Measurements from ENCODE around the gene CCR5AS.
"Not testable (repeated sequence)": the region's sequence is repeated elsewhere in the genome, so short reads cannot be mapped to it uniquely, and the experiment has no call there.

The CCR5AS gene

DNA sequence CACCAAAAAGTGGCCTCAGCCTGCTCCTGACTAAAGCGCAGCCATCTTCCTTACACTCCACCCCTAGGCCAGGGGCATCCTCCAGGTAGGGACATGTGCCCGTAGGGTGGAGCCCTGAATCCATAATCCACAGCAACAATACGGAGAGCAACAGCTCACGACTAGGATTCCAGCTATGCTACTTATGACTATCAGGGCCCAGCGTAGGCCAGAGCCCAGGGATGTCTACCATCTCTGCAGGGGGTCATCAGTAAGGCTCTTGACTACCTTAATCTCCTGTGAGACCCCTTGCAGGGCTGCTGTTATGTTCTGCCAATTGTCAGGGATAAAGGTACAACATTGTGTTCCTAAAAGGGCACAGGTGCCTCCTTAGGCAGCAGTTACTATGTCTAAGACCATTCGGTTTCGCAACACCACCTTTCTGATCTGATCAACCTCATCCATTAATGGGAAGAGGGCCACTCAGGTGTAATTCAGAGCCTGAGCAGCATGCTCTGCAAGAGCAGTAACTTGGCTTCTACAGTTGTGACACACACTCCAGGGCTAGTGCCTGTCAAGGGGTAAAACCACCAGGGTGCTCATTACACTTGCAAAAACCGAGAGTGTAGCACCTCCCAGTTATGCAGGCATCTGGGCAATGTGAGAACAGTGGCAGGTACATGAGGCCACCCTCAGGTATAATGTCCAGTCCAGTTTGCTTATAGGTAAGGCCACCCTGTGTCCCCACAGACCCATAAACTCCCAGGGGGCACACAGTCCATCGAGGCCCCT is 11.2 kb upstream of the CCR5AS start:
- no peak for TF ChIP-seq ZNF274 (IDR thresholded peaks at IDR 0.05; ENCODE audit: low read depth, low read length)
- H3K4me3 ChIP-seq (ENCODE audit: low read length), result no peak overlapping the region

DNA sequence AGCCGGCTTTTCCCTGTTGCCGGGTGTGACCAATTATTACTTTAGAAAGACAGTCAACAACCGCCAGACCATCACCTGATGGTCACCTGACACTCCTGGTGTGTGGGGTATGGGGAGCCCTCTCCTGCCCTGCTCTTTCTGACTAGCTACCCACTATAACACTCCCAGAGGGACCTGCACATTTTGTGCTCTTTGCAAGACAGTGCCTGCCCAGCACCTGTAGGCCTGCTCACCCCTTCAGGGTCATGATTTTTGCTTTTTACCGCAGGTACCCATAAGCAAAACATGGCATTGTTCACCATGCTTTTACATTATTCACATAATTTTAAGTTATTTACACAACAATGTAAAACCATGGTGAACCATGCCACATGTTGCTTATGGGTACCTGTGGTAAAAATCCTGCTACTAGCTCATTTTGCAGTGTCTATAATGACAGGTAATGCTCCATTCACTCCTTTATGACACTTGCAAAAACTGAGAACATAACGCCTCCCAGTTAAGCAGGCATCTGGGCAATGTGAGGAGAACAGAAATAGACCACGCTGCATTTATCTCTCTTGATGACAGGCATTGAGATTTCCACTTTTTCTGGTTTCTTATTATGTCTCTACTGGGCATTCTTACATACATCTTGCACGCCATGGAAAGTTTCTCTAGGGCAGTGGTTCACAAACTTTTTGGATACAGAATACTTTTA is 10.1 kb upstream of the CCR5AS start:
- TF ChIP-seq ZNF274 (IDR thresholded peaks at IDR 0.05; ENCODE audit: low read depth, low read length), result no peak
- H3K4me3 ChIP-seq (ENCODE audit: low read length), result no peak overlapping the region

DNA sequence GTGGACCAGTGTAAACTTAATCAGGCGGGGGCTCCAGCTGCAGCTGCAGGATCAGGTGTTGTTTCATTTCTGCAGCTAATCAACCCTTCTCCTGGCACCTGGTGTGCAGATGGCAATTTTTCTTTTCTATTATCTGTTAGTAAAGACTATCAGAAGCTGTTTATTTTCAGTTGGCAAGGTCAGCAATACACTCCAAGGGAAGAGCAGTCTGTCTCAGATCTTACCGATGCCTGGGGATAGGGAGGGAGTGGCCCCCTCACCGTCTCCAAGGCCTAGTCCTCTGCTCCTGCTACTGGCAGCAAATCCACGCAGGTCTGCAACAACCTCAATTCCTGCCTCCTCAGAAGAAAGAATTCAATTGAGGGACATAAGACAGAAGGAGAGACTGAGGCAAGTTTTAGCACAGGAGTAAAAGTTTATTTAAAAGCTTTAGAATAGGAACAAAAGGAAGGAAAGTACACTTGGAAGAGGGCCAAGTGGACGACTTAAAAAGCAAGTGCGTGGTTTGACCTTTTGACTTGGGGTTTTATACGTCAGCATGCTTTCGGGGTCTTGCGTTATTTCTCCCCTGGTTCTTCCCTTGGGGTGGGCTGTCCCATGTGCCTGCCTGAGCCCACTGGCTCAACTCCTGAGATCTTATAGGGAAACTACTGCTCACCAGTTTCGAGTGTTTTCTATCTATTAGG is 9.4 kb upstream of the CCR5AS start:
- no peak for TF ChIP-seq ZNF274 (IDR thresholded peaks at IDR 0.05; ENCODE audit: low read depth, low read length)
- H3K4me3 ChIP-seq (ENCODE audit: low read length), result no peak overlapping the region

DNA sequence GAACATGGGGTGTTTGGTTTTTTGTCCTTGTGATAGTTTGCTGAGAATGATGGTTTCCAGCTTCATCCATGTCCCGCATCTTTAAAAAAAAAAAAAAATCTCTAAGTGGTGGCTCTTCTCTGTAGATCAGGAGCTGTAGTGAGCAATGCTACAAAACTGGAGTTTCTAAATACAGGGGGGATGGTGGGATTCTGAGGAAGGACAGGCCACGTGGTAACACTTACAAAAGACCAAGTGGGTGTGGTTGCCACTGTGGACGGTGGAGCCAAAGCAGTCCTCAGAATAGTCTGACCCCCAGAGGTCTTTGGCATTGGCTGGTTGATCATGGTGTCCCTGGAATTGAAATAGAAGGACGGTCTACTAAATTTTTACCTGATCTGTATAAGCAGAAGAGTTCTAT is 7.9 kb upstream of the CCR5AS start:
- no peak for TF ChIP-seq ZNF274 (IDR thresholded peaks at IDR 0.05; ENCODE audit: low read depth, low read length)
- H3K4me3 ChIP-seq (ENCODE audit: low read length), result no peak overlapping the region

DNA sequence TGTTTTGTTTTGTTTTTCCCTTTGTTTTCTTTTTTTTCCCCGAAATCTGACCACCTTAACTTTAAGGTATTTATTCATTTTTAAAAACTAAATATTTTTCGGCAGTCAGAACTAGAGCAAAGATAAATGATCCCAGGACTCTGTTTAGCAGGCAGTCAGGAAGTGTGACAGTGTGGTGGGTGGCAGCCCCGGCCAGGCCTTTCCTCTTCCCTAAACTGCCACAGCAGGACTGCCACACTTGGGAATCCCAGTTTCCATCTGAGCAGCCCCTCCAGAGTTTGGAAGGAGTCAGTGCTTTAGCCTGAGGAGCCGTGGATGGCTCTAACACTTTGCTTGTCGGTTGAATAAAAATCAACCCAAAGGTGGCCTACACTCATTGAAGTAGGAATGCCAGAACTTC is 7.1 kb upstream of the CCR5AS start:
- no peak for TF ChIP-seq ZNF274 (IDR thresholded peaks at IDR 0.05; ENCODE audit: low read depth, low read length)
- H3K4me3 ChIP-seq (ENCODE audit: low read length), result no peak overlapping the region

DNA sequence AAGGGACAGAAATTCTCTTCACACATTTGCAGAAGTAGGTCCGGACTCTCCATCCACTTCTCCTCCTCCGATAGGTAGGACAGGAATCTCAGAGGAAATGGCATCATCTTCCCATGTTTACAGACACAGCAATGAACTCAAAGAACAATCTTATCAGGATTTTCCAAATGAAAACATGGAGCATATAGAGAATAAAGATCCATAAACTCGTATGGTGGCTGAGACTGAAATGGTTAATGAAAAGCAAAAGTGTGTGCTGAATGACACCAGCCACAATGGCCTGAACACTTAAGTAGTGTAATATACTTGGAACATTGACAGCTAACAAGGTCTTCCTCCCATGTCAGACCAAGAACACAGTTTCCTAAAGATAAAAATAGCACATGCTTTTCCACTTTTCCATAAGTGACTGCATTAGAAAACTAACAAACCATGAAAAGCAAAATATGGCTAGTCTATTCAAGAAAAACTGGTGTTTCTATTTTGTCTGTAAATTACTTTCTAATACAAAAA is 6.0 kb upstream of the CCR5AS start:
- H3K4me3 ChIP-seq (ENCODE audit: low read length), result no peak overlapping the region
- no peak for TF ChIP-seq ZNF274 (IDR thresholded peaks at IDR 0.05; ENCODE audit: low read depth, low read length)

DNA sequence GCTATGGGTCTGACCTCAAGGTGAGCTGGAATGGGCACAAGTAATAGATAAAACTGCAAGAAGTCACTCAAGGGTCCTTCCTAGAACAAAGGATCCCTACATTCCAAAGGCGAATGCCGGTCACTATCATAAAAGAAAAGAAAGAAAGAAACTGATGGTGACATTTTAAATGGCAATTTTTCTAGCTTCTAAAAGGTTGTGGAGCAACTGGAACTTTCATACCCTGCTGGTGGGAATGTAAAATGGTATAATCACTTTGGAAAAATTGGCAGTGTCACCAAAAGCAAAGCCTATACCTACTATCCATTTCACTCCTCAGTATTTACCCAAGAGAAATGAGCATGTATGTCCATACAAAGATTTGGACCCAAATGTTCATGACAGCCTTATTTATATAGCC is 4.4 kb upstream of the CCR5AS start:
- TF ChIP-seq ZNF274 (IDR thresholded peaks at IDR 0.05; ENCODE audit: low read depth, low read length), result no peak
- H3K4me3 ChIP-seq (ENCODE audit: low read length), result no peak overlapping the region

DNA sequence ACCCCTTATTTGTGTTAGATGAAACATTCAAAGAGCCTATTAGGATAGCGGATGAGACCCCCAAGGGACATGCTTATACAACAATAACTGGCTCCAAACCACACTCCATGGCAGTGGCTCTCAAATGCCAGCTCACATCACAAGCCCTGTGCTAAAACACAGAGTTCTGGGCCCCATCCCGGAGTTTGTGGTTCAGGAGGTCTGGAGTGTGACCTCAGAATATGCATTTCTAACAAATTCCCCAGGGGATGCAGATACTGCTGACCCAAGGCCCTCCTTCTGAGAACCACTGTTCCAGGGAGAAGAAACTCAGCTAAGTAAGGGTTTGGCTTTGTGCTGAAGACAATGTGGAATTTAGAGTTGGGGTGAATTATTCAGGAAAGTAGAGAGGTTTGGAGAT is 3.8 kb upstream of the CCR5AS start:
- H3K4me3 ChIP-seq (ENCODE audit: low read length), result no peak overlapping the region
- no peak for TF ChIP-seq ZNF274 (IDR thresholded peaks at IDR 0.05; ENCODE audit: low read depth, low read length)

DNA sequence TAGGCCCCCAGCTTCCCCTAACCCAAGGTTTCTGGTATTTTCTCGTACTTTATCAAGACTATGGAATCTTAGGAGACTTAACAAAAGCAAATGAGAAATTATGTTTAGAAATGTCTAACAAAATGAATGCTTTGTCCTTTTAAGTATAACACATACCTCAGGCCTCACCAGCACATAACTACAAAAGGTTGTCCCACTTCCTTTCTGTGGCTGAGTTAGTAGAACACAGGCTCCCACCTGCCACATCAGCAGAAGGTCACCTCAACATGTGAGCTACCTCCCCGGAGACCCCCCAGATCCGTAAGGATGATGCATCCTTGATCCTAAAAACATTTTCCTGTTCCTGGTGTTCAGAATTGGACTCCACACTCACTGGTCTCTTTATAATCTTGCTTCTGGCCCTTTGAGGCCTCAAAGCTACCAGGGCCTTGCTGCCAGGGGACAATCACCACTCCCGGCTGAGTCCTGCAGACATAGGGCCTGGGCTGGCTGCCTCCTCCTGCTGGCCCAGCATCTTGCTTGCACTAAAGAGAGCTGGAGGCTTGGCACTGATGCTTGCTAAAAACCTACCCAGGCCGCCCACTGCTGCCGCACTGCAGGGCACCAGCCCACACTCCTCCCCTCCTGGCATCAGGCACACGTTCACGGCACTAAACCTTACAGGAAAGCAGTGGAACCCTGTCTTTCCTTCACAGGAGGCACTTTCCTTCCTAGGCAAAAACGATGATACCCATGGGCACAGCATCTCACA is 3.0 kb upstream of the CCR5AS start:
- H3K4me3 ChIP-seq (ENCODE audit: low read length), result no peak overlapping the region
- TF ChIP-seq ZNF274 (IDR thresholded peaks at IDR 0.05; ENCODE audit: low read depth, low read length), result no peak

DNA sequence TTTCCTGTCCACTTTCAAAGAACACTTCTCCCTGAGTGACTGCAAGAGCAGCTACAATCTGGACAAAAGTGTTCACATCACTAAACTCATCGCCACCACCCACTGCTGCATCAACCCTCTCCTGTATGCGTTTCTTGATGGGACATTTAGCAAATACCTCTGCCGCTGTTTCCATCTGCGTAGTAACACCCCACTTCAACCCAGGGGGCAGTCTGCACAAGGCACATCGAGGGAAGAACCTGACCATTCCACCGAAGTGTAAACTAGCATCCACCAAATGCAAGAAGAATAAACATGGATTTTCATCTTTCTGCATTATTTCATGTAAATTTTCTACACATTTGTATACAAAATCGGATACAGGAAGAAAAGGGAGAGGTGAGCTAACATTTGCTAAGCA is 2.0 kb upstream of the CCR5AS start:
- H3K4me3 ChIP-seq (ENCODE audit: low read length), result no peak overlapping the region
- TF ChIP-seq ZNF274 (IDR thresholded peaks at IDR 0.05; ENCODE audit: low read depth, low read length), result no peak

DNA sequence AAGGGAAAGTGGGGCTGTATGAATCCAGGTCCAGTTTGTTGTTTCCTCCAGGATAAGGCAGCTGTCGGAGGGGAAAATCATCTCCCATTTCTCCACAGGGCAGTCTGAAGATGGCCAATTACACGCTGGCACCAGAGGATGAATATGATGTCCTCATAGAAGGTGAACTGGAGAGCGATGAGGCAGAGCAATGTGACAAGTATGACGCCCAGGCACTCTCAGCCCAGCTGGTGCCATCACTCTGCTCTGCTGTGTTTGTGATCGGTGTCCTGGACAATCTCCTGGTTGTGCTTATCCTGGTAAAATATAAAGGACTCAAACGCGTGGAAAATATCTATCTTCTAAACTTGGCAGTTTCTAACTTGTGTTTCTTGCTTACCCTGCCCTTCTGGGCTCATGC is 1.1 kb upstream of the CCR5AS start:
- H3K4me3 ChIP-seq (ENCODE audit: low read length), result no peak overlapping the region; the same call in 1 of the 2 replicates
- no peak for TF ChIP-seq ZNF274 (IDR thresholded peaks at IDR 0.05; ENCODE audit: low read depth, low read length)

DNA sequence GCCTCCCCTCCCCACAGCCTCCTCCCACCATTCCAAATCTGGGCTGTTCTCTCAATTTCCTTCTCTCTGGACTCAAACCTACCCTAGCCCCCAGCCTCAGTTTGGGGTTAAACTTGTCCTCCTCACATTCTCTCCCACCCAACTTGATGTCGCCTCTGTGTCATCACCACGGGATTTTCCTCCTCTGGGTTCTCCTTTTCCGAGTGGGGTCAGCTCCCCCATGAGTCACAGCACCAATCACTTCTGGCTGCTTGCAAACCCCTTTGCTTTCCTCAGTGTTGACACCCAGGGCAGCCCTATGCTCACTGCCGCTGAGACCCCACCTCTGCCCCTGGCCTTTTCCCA is 451 bp downstream of the CCR5AS start:
- H3K4me3 ChIP-seq (ENCODE audit: low read length), result no peak overlapping the region
- TF ChIP-seq ZNF274 (IDR thresholded peaks at IDR 0.05; ENCODE audit: low read depth, low read length), result no peak

DNA sequence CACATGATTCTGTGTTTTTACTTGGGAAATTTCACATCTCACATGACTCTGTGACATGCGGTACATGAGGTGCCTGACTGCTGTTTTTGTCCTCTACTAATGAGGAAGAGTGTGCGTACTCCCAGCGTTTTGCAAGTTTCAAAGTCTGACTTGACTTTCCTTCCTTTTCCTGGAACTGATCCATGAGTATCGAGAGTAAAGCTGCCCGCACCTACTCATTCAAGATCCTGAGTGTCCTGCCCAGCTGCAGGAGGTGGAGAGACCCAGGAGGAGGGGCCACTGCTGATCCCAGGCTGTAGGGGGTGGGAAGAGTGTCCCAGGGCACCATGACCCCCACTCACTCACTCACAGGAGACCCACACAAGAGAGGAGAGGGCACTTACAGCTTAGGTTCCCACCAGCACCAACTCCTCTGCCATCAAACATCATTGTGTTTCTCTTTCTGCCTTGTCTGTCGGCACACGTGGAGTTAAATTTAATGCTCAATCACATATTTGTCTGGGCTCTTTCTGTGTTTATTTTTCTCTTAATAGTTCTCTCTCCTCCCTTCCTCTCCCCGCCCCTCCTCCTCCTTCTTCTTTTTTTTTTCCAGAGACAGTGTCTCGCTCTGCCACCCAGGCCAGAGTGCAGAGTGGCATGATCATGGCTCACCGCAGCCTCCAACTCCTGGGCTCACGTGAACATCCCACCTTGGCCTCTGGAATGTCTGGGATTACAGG is 1.4 kb downstream of the CCR5AS start:
- no peak for TF ChIP-seq ZNF274 (IDR thresholded peaks at IDR 0.05; ENCODE audit: low read depth, low read length)
- H3K4me3 ChIP-seq (ENCODE audit: low read length), result no peak overlapping the region

DNA sequence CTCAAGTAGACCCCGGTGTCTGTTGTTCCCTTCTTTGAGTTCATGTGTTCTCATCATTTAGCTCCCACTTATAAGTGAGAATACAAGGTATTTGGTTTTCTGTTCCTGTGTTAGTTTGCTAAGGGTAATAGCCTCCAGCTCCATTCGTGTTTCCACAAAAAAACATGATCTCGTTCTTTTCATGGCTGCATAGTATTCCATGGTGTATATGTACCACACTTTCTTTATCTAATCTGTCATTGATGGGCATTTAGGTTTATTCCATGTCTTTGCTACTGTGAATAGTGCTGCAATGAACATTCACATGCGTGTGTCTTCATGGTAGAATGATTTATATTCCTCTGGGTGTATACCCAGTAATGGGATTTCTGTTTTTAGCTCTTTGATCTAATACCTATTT is 4.0 kb downstream of the CCR5AS start:
- not testable (repeated sequence) for H3K4me3 ChIP-seq (ENCODE audit: low read length)
